ENCODE data around the gene TRAF6.

DNA sequence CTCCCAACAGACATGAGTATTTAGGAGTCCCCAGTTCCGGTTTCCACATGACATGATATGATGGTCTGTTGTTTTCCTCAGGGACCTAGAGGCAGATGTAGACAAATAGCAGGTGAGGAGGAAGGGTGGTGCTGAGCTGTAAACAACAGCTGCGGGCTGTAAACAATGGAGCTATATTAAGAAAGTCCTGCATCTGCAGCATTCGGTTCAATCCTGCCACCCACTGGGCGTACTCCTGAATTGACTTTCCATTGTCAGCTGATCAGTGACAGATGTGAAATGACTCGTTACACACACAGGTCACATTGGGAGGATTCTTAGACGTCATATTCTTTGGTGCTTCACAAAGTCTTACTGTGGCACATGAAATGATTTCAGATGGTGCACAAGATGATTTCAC lies 30.9 kb upstream of the TRAF6 start:
- peak in 1 of 6 experiments; percentile 41 for TF ChIP-seq CTCF (IDR thresholded peaks at IDR 0.05)
- no peak for TF ChIP-seq POLR2A (IDR thresholded peaks at IDR 0.05)
